Measurements from ENCODE around the gene KIF21B. TPM values are rescaled to one million over a fixed set of nuclear protein-coding genes. Genes with fewer than 3 reads are reported as not detected.
A peak's percentile ranks its signal among the peaks of the same experiment; 100 is the strongest.

The KIF21B gene
- total and polyA plus RNA-seq, 2 experiments from 2014 or later: 0.03 TPM; not detected in 1

DNA sequence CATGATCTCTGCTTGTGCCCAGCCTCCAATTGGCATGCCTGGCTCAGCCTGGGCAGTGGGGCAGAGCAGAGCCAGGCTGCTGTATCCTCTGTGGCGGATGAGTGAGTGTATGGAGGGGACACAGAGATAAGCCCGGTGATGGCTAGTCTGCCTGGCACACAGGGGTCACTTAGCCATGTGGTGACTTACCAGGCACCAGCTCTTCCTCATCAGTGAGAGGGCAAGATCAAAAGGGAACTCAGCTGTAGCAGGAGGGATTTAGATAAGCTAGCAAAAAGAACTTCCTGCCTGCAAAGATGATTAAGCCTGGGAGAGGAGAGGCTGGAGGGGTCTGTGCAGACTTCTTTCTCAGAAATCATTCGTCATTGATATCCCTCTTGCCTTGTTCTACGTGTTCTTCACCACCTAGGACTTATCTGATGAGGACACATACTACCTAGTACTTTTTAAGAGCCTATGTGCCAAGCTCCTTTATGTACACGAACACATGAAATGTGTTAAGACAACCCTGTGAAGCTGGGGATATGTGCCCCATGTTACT lies 7.9 kb downstream of the KIF21B start:
- in situ Hi-C loops (cut with MboI): no loop called here
- WGBS, 2 experiments (ENCODE audit: low coverage in 1 of 2, low lambda C conversion rate in 2 of 2, missing lambda C conversion rate in 2 of 2): 66 to 67% methylated on average over 5 of the region's 5 CpGs
- Histone ChIP-seq H3K9ac (no peak overlapping the region), H3K9me3 (ENCODE audit: low read depth) (no peaks in the 10 kb centered on the region), H3K4me1 (ENCODE audit: insufficient read depth) (no peaks in the 10 kb centered on the region), H3K4me3 (no peak overlapping the region), H3K36me3 (ENCODE audit: low read depth) (no peaks in the 10 kb centered on the region), H3F3A (ENCODE audit: insufficient read depth) (no peaks in the 10 kb centered on the region), H3K9me2 (ENCODE audit: insufficient read depth) (no peaks in the 10 kb centered on the region), H4K20me1 (ENCODE audit: insufficient read depth) (no peaks in the 10 kb centered on the region), H3K27me3 (replicated peaks; ENCODE audit: insufficient read depth) (peaks cover 22% of the 10 kb centered on the region), H3K27ac (no peak overlapping the region), H3K4me2 (ENCODE audit: unreplicated experiment) (no peak overlapping the region), H2AFZ (no peak overlapping the region), H3K79me2 (ENCODE audit: insufficient read depth) (no peaks in the 10 kb centered on the region)
- TF ChIP-seq EZH2 (IDR thresholded peaks at IDR 0.05; ENCODE audit: insufficient read depth, poor library complexity, severe bottlenecking): no peak
- TF ChIP-seq EZH2phosphoT487 (IDR thresholded peaks at IDR 0.05; ENCODE audit: insufficient read depth, low read depth): no peak
- DNase-seq: no peak

DNA sequence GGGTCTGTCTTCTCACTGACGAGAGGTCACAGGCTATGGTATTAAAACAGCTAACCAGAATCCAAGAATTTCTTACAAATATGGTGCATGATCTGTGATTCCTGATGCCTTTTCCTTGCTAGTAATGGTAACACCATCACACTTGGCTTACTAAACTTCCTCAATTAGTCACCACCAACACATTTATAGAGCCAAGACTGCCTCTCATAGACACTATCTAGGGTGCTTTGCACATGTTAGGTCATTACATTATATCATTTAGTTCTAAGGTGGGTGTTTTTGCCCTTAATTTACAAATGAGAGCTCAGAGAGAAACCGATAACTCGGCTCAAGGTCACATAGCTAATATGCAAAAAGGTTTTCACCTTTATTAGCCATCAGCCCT lies 8.7 kb downstream of the KIF21B start:
- Histone ChIP-seq H3K9me2 (ENCODE audit: insufficient read depth) (no peaks in the 10 kb centered on the region), H3K4me2 (ENCODE audit: unreplicated experiment) (no peak overlapping the region), H3K27ac (no peak overlapping the region), H3K9ac (no peak overlapping the region), H2AFZ (no peak overlapping the region), H3K4me1 (ENCODE audit: insufficient read depth) (no peaks in the 10 kb centered on the region), H3F3A (ENCODE audit: insufficient read depth) (no peaks in the 10 kb centered on the region), H3K79me2 (ENCODE audit: insufficient read depth) (no peaks in the 10 kb centered on the region), H3K4me3 (no peak overlapping the region), H3K36me3 (ENCODE audit: low read depth) (no peaks in the 10 kb centered on the region), H3K9me3 (ENCODE audit: low read depth) (no peaks in the 10 kb centered on the region), H3K27me3 (replicated peaks; ENCODE audit: insufficient read depth) (peaks cover 22% of the 10 kb centered on the region), H4K20me1 (ENCODE audit: insufficient read depth) (no peaks in the 10 kb centered on the region)
- WGBS, 2 experiments (ENCODE audit: low coverage in 1 of 2, low lambda C conversion rate in 2 of 2, missing lambda C conversion rate in 2 of 2): 61 to 63% methylated on average over 3 of the region's 3 CpGs
- in situ Hi-C loops (cut with MboI): no loop called here
- TF ChIP-seq EZH2phosphoT487 (IDR thresholded peaks at IDR 0.05; ENCODE audit: insufficient read depth, low read depth) (no peak), EZH2 (IDR thresholded peaks at IDR 0.05; ENCODE audit: insufficient read depth, poor library complexity, severe bottlenecking) (no peak)
- DNase-seq: peak; percentile 29

- no peaks in the 10 kb centered on the region for H3K9me2 ChIP-seq (ENCODE audit: insufficient read depth)
- no peak overlapping the region for H3K27ac ChIP-seq
- no peaks in the 10 kb centered on the region for H3K9me3 ChIP-seq (ENCODE audit: low read depth)
- H3K9ac ChIP-seq: no peak overlapping the region
- no peaks in the 10 kb centered on the region for H3K36me3 ChIP-seq (ENCODE audit: low read depth)
- peak; percentile 38 for DNase-seq
- 48 to 50% methylated on average over 33 of the region's 33 CpGs for WGBS, 2 experiments (ENCODE audit: low coverage in 1 of 2, low lambda C conversion rate in 2 of 2, missing lambda C conversion rate in 2 of 2)
- no peak overlapping the region for H2AFZ ChIP-seq
- no peaks in the 10 kb centered on the region for H3F3A ChIP-seq (ENCODE audit: insufficient read depth)
- H3K27me3 ChIP-seq (replicated peaks; ENCODE audit: insufficient read depth): peaks cover 22% of the 10 kb centered on the region
- TF ChIP-seq EZH2phosphoT487 (IDR thresholded peaks at IDR 0.05; ENCODE audit: insufficient read depth, low read depth) (no peak), EZH2 (IDR thresholded peaks at IDR 0.05; ENCODE audit: insufficient read depth, poor library complexity, severe bottlenecking) (no peak)
- peak overlapping the region; percentile 39 for H3K4me2 ChIP-seq (ENCODE audit: unreplicated experiment)
- H3K4me3 ChIP-seq: no peak overlapping the region
- no peaks in the 10 kb centered on the region for H3K4me1 ChIP-seq (ENCODE audit: insufficient read depth)
- in situ Hi-C loops (cut with MboI): no loop called here
- no peaks in the 10 kb centered on the region for H4K20me1 ChIP-seq (ENCODE audit: insufficient read depth)
- no peaks in the 10 kb centered on the region for H3K79me2 ChIP-seq (ENCODE audit: insufficient read depth)
Measured at GRCh38 chr1:201013991-201014815, 9.3 kb downstream of the KIF21B start.

DNA sequence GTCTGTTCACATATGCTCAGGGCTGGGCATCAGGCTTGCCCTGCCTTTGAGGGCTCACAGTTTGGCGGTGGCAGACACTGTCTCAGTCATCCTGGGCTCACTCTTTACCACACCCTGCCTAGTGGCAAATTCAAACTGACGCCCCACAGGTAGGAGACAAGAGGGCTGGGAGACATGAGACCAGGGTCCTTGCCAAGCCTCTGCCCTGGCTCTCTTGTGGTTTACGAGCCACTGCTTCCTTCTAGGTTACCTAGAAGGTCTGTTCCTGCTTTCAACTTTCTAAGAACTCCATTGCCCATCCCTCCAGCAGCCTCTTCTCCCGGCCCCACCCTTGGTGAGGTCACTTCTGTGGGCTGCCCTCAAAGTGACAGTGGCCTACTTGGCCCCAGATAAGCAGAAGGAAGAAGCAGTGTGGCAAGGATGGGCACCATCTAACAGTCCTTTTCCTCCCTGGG lies 10.5 kb downstream of the KIF21B start:
- Histone ChIP-seq H3K27me3 (replicated peaks; ENCODE audit: insufficient read depth) (peaks cover 22% of the 10 kb centered on the region), H3K4me2 (ENCODE audit: unreplicated experiment) (no peak overlapping the region), H4K20me1 (ENCODE audit: insufficient read depth) (no peaks in the 10 kb centered on the region), H3K4me1 (ENCODE audit: insufficient read depth) (no peaks in the 10 kb centered on the region), H3K79me2 (ENCODE audit: insufficient read depth) (no peaks in the 10 kb centered on the region), H3K9me3 (ENCODE audit: low read depth) (no peaks in the 10 kb centered on the region), H3F3A (ENCODE audit: insufficient read depth) (no peaks in the 10 kb centered on the region), H3K9me2 (ENCODE audit: insufficient read depth) (no peaks in the 10 kb centered on the region), H3K9ac (no peak overlapping the region), H3K27ac (no peak overlapping the region), H2AFZ (no peak overlapping the region), H3K4me3 (no peak overlapping the region), H3K36me3 (ENCODE audit: low read depth) (no peaks in the 10 kb centered on the region)
- no peak for TF ChIP-seq EZH2phosphoT487 (IDR thresholded peaks at IDR 0.05; ENCODE audit: insufficient read depth, low read depth)
- TF ChIP-seq EZH2 (IDR thresholded peaks at IDR 0.05; ENCODE audit: insufficient read depth, poor library complexity, severe bottlenecking): no peak
- WGBS, 2 experiments (ENCODE audit: low coverage in 1 of 2, low lambda C conversion rate in 2 of 2, missing lambda C conversion rate in 2 of 2): 54 to 58% methylated on average over 4 of the region's 4 CpGs
- in situ Hi-C loops (cut with MboI): no loop called here
- DNase-seq: no peak

Data from GM23248 (cell line).